Lower leg skin (tissue), 4 donors: ENCODE data around the gene EHMT1. TPM values are rescaled to one million over a fixed set of nuclear protein-coding genes. Genes with fewer than 3 reads are reported as not detected.

Source experiments
- DNase-seq, 2 donors: peaks; one replicate each; pipeline ENCODE4 v3.0.0-alpha.2; 2019; ENCODE audit warnings: low spot score in 2 of 2
- H3K4me3 ChIP-seq: fragments of 200-600 bp; sonication (generic); 2 replicates; pipeline ENCODE4 v1.5.1; 2017; ENCODE audit warnings: mild to moderate bottlenecking, low read depth; ENCODE audit not compliant: poor library complexity, severe bottlenecking
- CTCF ChIP-seq, 3 donors: fragments of 450-650 bp; IDR thresholded peaks; one replicate each; pipeline ENCODE4 v1.5.1; 2016; ENCODE audit warnings: antibody characterized with exemption in 3 of 3, mild to moderate bottlenecking in 3 of 3, moderate library complexity in 2 of 3
- POLR2A ChIP-seq, 2 donors: fragments of 450-650 bp; IDR thresholded peaks; one replicate each; pipeline ENCODE4 v1.6.1; 2016 to 2017; ENCODE audit warnings: antibody characterized with exemption in 2 of 2, mild to moderate bottlenecking in 1 of 2, moderate library complexity in 1 of 2
- WGBS, 2 donors: methylation state at CpG; one replicate each; pipeline ENCODE4 v1.1.5; 2018; 5-methylcytosine and 5-hydroxymethylcytosine counted together
- intact Hi-C: fragments of 100-400 bp; cut with DNase I; formaldehyde crosslinking; loops from one replicate; pipeline ENCODE4 v1.15.0; 2023; ENCODE audit warnings: low total_unique reads
- total RNA-seq, 4 donors: library from RNA; depleted of rRNA; stranded (reverse); fragments of >200 nt; gene quantifications; one replicate each; pipeline ENCODE4 v1.1.0, GENCODE V29; 2016

EHMT1 gene
- total RNA-seq, 4 donors from 2014 or later = 64.2 to 128 (median 73.2) TPM

GRCh38 chr9:137759117-137759516 is 140.3 kb downstream of the EHMT1 start:
- 95 to 98% methylated on average over 11 of the region's 11 CpGs for WGBS, 2 donors
- intact Hi-C loops = no loop called here
- no peak for DNase-seq
- TF ChIP-seq POLR2A (IDR thresholded peaks at IDR 0.05) (no peak), CTCF (IDR thresholded peaks at IDR 0.05) (no peak)
- H3K4me3 ChIP-seq = no peak overlapping the region

DNA sequence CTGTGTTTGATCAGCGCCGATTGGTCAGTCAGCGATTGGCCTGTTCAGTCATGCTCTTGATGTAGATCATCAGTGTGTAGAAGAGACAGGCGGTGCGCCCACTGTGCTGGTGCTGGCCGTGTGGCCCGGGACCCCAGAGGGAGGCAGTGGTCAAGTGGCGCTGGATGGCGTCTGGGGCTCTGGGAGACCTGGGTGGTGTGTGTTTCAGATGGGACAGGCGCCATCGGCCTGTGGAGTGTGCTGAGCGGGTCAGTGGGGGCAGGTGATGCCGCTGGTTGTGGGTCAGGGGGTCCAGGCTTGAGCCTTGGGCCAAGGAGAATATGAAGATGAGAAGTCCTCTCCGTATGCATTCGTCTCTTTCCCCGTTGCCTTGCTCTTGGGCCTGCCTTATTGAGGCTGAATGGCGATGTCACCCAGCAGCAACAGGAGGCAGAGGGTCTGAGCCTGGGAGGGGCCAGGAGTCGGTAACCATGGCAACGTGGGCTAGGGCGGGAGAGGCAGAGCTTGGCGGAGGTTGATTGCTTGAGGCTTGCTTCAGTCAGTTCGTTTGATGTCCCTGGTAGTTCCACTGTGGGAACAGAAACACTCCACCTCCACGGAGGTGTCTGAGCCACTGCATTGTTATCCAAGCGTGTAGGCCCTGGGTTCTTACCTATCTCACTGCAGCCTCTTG is 141.0 kb downstream of the EHMT1 start:
- 84 to 92% methylated on average over 24 of the region's 24 CpGs for WGBS, 2 donors
- TF ChIP-seq CTCF (IDR thresholded peaks at IDR 0.05) = no peak
- TF ChIP-seq POLR2A (IDR thresholded peaks at IDR 0.05) = no peak
- intact Hi-C loops = no loop called here
- no peak for DNase-seq
- H3K4me3 ChIP-seq = no peak overlapping the region

DNA sequence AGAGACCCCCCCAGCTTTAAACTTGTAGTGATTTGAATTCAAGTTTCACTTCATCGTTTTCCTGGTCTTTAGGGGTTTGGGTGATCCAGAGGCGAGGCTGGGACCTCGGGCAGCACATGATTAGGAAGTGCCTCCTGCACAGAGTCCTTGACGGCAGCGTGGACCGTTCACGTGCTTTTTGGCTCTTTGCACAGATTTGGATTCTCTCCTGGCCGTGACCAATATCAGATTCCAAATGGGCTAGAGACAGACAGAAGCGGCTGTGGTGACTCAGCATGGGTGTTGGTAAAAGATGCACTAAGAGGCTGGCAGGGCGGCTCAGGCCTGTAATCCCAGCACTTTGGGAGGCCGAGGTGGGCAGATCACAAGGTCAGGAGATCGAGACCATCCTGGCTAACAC is 141.6 kb downstream of the EHMT1 start:
- intact Hi-C loops = no loop called here
- WGBS, 2 donors = 89 to 93% methylated on average over 12 of the region's 12 CpGs
- TF ChIP-seq CTCF (IDR thresholded peaks at IDR 0.05) (no peak), POLR2A (IDR thresholded peaks at IDR 0.05) (no peak)

DNA sequence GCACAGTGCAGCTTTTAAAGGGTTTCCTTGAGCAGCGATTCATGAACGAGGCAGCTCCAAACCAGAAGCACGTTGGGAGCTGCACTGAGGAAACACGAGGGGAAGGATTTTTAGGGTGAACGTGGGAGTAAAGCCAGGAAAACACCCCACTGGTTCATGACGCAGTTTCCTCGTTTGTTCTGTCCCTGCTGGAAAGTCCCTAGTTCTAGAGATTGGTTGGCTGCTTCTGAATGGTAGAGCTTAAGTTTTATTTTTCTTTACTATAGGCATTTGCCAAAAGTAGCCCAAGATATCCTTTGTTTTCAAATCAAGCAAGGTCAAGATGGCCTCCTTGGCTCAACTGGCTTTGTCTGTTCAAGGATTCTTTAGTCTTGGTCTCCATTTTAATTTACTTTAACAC is 142.2 kb downstream of the EHMT1 start:
- 71 to 77% methylated on average over 7 of the region's 7 CpGs for WGBS, 2 donors
- DNase-seq = no peak
- no peak overlapping the region for H3K4me3 ChIP-seq
- TF ChIP-seq POLR2A (IDR thresholded peaks at IDR 0.05) = no peak
- no peak for TF ChIP-seq CTCF (IDR thresholded peaks at IDR 0.05)
- intact Hi-C loops = no loop called here

More for the DNA sequence above, 141.6 kb downstream of the EHMT1 start:
- no peak for DNase-seq
- no peak overlapping the region for H3K4me3 ChIP-seq

- DNase-seq = no peak
- no peak overlapping the region for H3K4me3 ChIP-seq
- intact Hi-C loops = no loop called here
- TF ChIP-seq CTCF (IDR thresholded peaks at IDR 0.05) = no peak
- no peak for TF ChIP-seq POLR2A (IDR thresholded peaks at IDR 0.05)
- 95% methylated on average over 9 of the region's 9 CpGs for WGBS, 2 donors
Observed at GRCh38 chr9:137761793-137762192, 143.0 kb downstream of the EHMT1 start.
